PC-3 (cell line): ENCODE data around the gene MAD1L1. TPM values are rescaled to one million over a fixed set of nuclear protein-coding genes. Genes with fewer than 3 reads are reported as not detected.

ENCODE experiments used
- ATAC-seq: fragments of 200-7000 bp; cut with Tn5 transposase; 2 replicates; pipeline ENCODE4 v1.9.1; 2020; ENCODE audit warnings: mild to moderate bottlenecking, moderate library complexity
- BruUV-seq: library from RNA; stranded (reverse); fragments of 400-500 nt; replicated peaks from 2 replicates; lab custom pipeline; 2021; lab: Mats Ljungman, UMichigan
- CTCF ChIA-PET: fragments of 300-600 bp; sonication (Branson Sonifier 250); formaldehyde crosslinking; loops from one replicate; lab custom pipeline; 2022; ENCODE audit warnings: antibody characterized with exemption; lab: Charles Lee
- POLR2A ChIA-PET: fragments of 300-600 bp; sonication (Branson Sonifier 250); formaldehyde crosslinking; loops from one replicate; lab custom pipeline; 2022; ENCODE audit warnings: antibody characterized with exemption; ENCODE audit not compliant: unreplicated experiment; lab: Charles Lee
- DNase-seq: peaks from one replicate; pipeline ENCODE4 v3.0.0-alpha.2; 2015
- H2AFZ ChIP-seq: fragments of 300-600 bp; sonication (generic); 2 replicates; pipeline ENCODE4 v1.6.0; 2016; ENCODE audit warnings: antibody characterized with exemption, low read length
- H3F3A ChIP-seq: fragments of 300-600 bp; sonication (generic); one replicate; pipeline ENCODE4 v1.6.0; 2017; ENCODE audit warnings: antibody characterized with exemption, low read length, control low read depth, mild to moderate bottlenecking; ENCODE audit not compliant: unreplicated experiment
- H3K27ac ChIP-seq: fragments of 300-600 bp; sonication (generic); 2 replicates; pipeline ENCODE4 v1.5.1; 2016; ENCODE audit warnings: mild to moderate bottlenecking, low read length
- H3K27me3 ChIP-seq: fragments of 300-600 bp; sonication (generic); 2 replicates; pipeline ENCODE4 v1.6.1; 2016; ENCODE audit warnings: low read length, mixed read lengths
- H3K36me3 ChIP-seq: fragments of 300-600 bp; sonication (generic); 2 replicates; pipeline ENCODE4 v1.6.1; 2016; ENCODE audit warnings: low read depth, mixed run types, low read length, mixed read lengths
- H3K4me1 ChIP-seq: fragments of 300-600 bp; sonication (generic); 2 replicates; pipeline ENCODE4 v1.5.1; 2016; ENCODE audit warnings: low read length; ENCODE audit not compliant: insufficient read depth
- H3K4me2 ChIP-seq: fragments of 300-600 bp; sonication (generic); 2 replicates; pipeline ENCODE4 v1.6.0; 2016; ENCODE audit warnings: low read length
- H3K4me3 ChIP-seq: fragments of 300-600 bp; sonication (generic); 2 replicates; pipeline ENCODE4 v1.5.1; 2016; ENCODE audit warnings: mild to moderate bottlenecking, low read length, mixed read lengths
- H3K79me2 ChIP-seq: fragments of 300-600 bp; sonication (generic); 2 replicates; pipeline ENCODE4 v1.6.1; 2017; ENCODE audit warnings: low read length, mixed read lengths
- H3K9ac ChIP-seq: fragments of 300-600 bp; sonication (generic); 2 replicates; pipeline ENCODE4 v1.6.0; 2016; ENCODE audit warnings: mild to moderate bottlenecking, low read length
- H3K9me2 ChIP-seq: fragments of 300-600 bp; sonication (generic); replicated peaks from 2 replicates; pipeline ENCODE4 v1.6.1; 2016; ENCODE audit warnings: mixed run types, low read length, mixed read lengths
- H3K9me3 ChIP-seq: fragments of 300-600 bp; sonication (generic); 2 replicates; pipeline ENCODE4 v1.6.1; 2016; ENCODE audit warnings: low read length, mixed read lengths
- H4K20me1 ChIP-seq: fragments of 300-600 bp; sonication (generic); 2 replicates; pipeline ENCODE4 v1.6.1; 2016; ENCODE audit warnings: low read length, mixed read lengths
- EZH2 ChIP-seq: fragments of 300-600 bp; sonication (generic); IDR thresholded peaks from one replicate; pipeline ENCODE4 v1.6.1; 2017; ENCODE audit warnings: antibody characterized with exemption, mild to moderate bottlenecking, low read length; ENCODE audit not compliant: unreplicated experiment
- EZH2phosphoT487 ChIP-seq: fragments of 300-600 bp; sonication (generic); IDR thresholded peaks from 2 replicates; pipeline ENCODE4 v1.6.1; 2018; ENCODE audit warnings: mild to moderate bottlenecking, antibody characterized with exemption, low read length, borderline replicate concordance
- intact Hi-C: fragments of 100-400 bp; cut with micrococcal nuclease; formaldehyde crosslinking; loops from 2 replicates; pipeline ENCODE4 v1.9.0; 2023
- total RNA-seq: library from RNA; depleted of rRNA; stranded (reverse); fragments of >200 nt; gene quantifications from 2 replicates; pipeline ENCODE4 v1.2.3, GENCODE V29; 2014
- TF ChIP-seq, protein P1 (sequence below): fragments of 300-600 bp; sonication (generic); conservative IDR thresholded peaks from 2 replicates; pipeline ENCODE4 v1.5.1; 2017; ENCODE audit warnings: antibody characterized with exemption, low read depth, mild to moderate bottlenecking, low read length

MAD1L1 gene
- total RNA-seq, 1 experiment from 2014 or later: 88.4 TPM

GRCh38 chr7:2022021-2022409 lies 210.7 kb downstream of the MAD1L1 start:
- Histone ChIP-seq H3K4me1 (0 out of 2 replicates have a peak, but pooled peaks cover 4% of the 10 kb centered on the region), H3K4me3 (no peak overlapping the region), H3K36me3 (peaks cover 7% of the 10 kb centered on the region), H3K27me3 (no peaks in the 10 kb centered on the region), H3K9ac (no peak overlapping the region), H3K9me2 (no peaks in the 10 kb centered on the region), H3F3A (no peaks in the 10 kb centered on the region), H3K4me2 (no peak overlapping the region), H4K20me1 (no peaks in the 10 kb centered on the region), H2AFZ (no peak overlapping the region), H3K79me2 (no peaks in the 10 kb centered on the region), H3K27ac (no peak overlapping the region), H3K9me3 (peaks cover 5% of the 10 kb centered on the region; the same call in 1 of the 2 replicates)
- DNase-seq (no peak), ATAC-seq (no peak)
- intact Hi-C loops: no loop called here
- ChIA-PET CTCF (no interaction called here), POLR2A (no interaction called here)
- no TSS peak for BruUV-seq
- TF ChIP-seq EZH2phosphoT487: no peak
- no peak for TF ChIP-seq EZH2
- TF ChIP-seq, protein P1, sequence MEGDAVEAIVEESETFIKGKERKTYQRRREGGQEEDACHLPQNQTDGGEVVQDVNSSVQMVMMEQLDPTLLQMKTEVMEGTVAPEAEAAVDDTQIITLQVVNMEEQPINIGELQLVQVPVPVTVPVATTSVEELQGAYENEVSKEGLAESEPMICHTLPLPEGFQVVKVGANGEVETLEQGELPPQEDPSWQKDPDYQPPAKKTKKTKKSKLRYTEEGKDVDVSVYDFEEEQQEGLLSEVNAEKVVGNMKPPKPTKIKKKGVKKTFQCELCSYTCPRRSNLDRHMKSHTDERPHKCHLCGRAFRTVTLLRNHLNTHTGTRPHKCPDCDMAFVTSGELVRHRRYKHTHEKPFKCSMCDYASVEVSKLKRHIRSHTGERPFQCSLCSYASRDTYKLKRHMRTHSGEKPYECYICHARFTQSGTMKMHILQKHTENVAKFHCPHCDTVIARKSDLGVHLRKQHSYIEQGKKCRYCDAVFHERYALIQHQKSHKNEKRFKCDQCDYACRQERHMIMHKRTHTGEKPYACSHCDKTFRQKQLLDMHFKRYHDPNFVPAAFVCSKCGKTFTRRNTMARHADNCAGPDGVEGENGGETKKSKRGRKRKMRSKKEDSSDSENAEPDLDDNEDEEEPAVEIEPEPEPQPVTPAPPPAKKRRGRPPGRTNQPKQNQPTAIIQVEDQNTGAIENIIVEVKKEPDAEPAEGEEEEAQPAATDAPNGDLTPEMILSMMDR: no peak

- H3K4me3 ChIP-seq: no peak overlapping the region
- TF ChIP-seq EZH2 (no peak), EZH2phosphoT487 (no peak)
- TF ChIP-seq, protein P1: no peak
- H4K20me1 ChIP-seq: no peaks in the 10 kb centered on the region
- intact Hi-C loops: no loop called here
- H3K4me1 ChIP-seq: 0 out of 2 replicates have a peak, but pooled peaks cover 4% of the 10 kb centered on the region
- H3K79me2 ChIP-seq: no peaks in the 10 kb centered on the region
- H3K9me2 ChIP-seq: no peaks in the 10 kb centered on the region
- no peak overlapping the region for H3K9ac ChIP-seq
- H3K27ac ChIP-seq: no peak overlapping the region
- ATAC-seq: no peak
- BruUV-seq: no TSS peak
- ChIA-PET POLR2A (no interaction called here), CTCF (no interaction called here)
- no peaks in the 10 kb centered on the region for H3K27me3 ChIP-seq
- H3F3A ChIP-seq: no peaks in the 10 kb centered on the region
- H3K36me3 ChIP-seq: peaks cover under 1% of the 10 kb centered on the region; the same call in 1 of the 2 replicates
- DNase-seq: no peak
- H3K4me2 ChIP-seq: no peak overlapping the region
- H3K9me3 ChIP-seq: no peaks in the 10 kb centered on the region
- no peak overlapping the region for H2AFZ ChIP-seq
These were observed 212.8 kb downstream of the MAD1L1 start for GRCh38 chr7:2019711-2020511.

DNA sequence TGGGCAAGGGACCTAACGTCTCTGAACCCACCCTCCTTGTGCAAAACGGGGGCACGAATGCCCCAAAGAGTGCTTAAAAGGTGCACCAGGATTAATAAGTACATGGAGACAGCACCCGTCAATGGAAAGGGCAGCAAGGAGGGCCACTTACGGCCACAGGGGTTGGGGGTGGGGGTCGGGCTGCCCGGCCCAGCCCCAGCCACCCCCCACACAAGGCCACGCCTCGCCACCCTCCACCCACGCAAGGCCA lies 213.4 kb downstream of the MAD1L1 start:
- POLR2A ChIA-PET: no interaction called here

More for the DNA sequence above, 213.4 kb downstream of the MAD1L1 start:
- H3K4me3 ChIP-seq: no peak overlapping the region
- ATAC-seq: no peak
- H3K27ac ChIP-seq: no peak overlapping the region
- DNase-seq: no peak
- CTCF ChIA-PET: interaction anchor here (0.6 kb wide), 1 partner anchor 9 kb away, joined by 8 read pairs; no protein-coding TSS in a partner anchor
- no peaks in the 10 kb centered on the region for H3K27me3 ChIP-seq
- H3K79me2 ChIP-seq: no peaks in the 10 kb centered on the region
- H3K4me1 ChIP-seq: 0 out of 2 replicates have a peak, but pooled peaks cover 4% of the 10 kb centered on the region
- no peak overlapping the region for H3K4me2 ChIP-seq
- no peak overlapping the region for H2AFZ ChIP-seq
- intact Hi-C loops: no loop called here
- no peaks in the 10 kb centered on the region for H3K36me3 ChIP-seq
- no peak for TF ChIP-seq EZH2
- TF ChIP-seq, protein P1: no peak
- no TSS peak for BruUV-seq
- H4K20me1 ChIP-seq: no peaks in the 10 kb centered on the region
- no peaks in the 10 kb centered on the region for H3F3A ChIP-seq
- no peaks in the 10 kb centered on the region for H3K9me2 ChIP-seq
- H3K9me3 ChIP-seq: no peaks in the 10 kb centered on the region
- no peak overlapping the region for H3K9ac ChIP-seq
